ENCODE measurements around the gene ECHS1. TPM values are rescaled to one million over a fixed set of nuclear protein-coding genes. Genes with fewer than 3 reads are reported as not detected.

ECHS1 gene
- polyA plus RNA-seq, 1 donor from 2014 or later, result 122 TPM

GRCh38 chr10:133361227-133361626 lies 11.9 kb downstream of the ECHS1 start:
- no peak overlapping the region for H2AFZ ChIP-seq (ENCODE audit: low read depth, low read length)
- H3F3A ChIP-seq (ENCODE audit: insufficient read depth, low read length, poor library complexity, severe bottlenecking), result no peaks in the 10 kb centered on the region
- H3K36me3 ChIP-seq (ENCODE audit: insufficient read depth, low read length), result no peaks in the 10 kb centered on the region
- H4K20me1 ChIP-seq (ENCODE audit: insufficient read depth), result no peaks in the 10 kb centered on the region
- no peak overlapping the region for H3K27ac ChIP-seq (ENCODE audit: low read length)
- H3K4me2 ChIP-seq (ENCODE audit: low read length), result no peak overlapping the region
- H3K9me2 ChIP-seq (ENCODE audit: insufficient read depth, low read length), result no peaks in the 10 kb centered on the region
- peaks cover 2% of the 10 kb centered on the region for H3K9me3 ChIP-seq (ENCODE audit: low read length)
- H3K79me2 ChIP-seq (replicated peaks; ENCODE audit: insufficient read depth, low read length), result no peaks in the 10 kb centered on the region
- no peak overlapping the region for H3K4me3 ChIP-seq (ENCODE audit: low read length)
- H3K9ac ChIP-seq (ENCODE audit: low read length), result no peak overlapping the region
- no peaks in the 10 kb centered on the region for H3K27me3 ChIP-seq (ENCODE audit: insufficient read depth, low read depth, low read length)
- no peak for TF ChIP-seq RAD21 (conservative IDR thresholded peaks at IDR 0.05)
- no peak for TF ChIP-seq EZH2 (IDR thresholded peaks at IDR 0.05; ENCODE audit: borderline replicate concordance, insufficient read depth, low read length, poor library complexity, severe bottlenecking)
- no peak for TF ChIP-seq SMC3 (conservative IDR thresholded peaks at IDR 0.05; ENCODE audit: poor library complexity)
- no peak for TF ChIP-seq REST (IDR thresholded peaks at IDR 0.05; ENCODE audit: borderline replicate concordance)
- no peak for TF ChIP-seq MXI1 (conservative IDR thresholded peaks at IDR 0.05; ENCODE audit: poor library complexity, severe bottlenecking)
- TF ChIP-seq CTCF (IDR thresholded peaks at IDR 0.05; ENCODE audit: poor library complexity, severe bottlenecking), result no peak
- no peak for TF ChIP-seq TAF1 (IDR thresholded peaks at IDR 0.05; ENCODE audit: low read depth)
- TF ChIP-seq POLR2AphosphoS5 (IDR thresholded peaks at IDR 0.05), result no peak
- TF ChIP-seq EP300 (conservative IDR thresholded peaks at IDR 0.05; ENCODE audit: poor library complexity, severe bottlenecking), result no peak

GRCh38 chr10:133359972-133360610 lies 13.1 kb downstream of the ECHS1 start:
- Histone ChIP-seq H3K27me3 (ENCODE audit: insufficient read depth, low read depth, low read length) (no peaks in the 10 kb centered on the region), H3K4me2 (ENCODE audit: low read length) (no peak overlapping the region), H4K20me1 (ENCODE audit: insufficient read depth) (no peaks in the 10 kb centered on the region), H3K9me2 (ENCODE audit: insufficient read depth, low read length) (no peaks in the 10 kb centered on the region), H3K79me2 (replicated peaks; ENCODE audit: insufficient read depth, low read length) (no peaks in the 10 kb centered on the region), H3K9ac (ENCODE audit: low read length) (no peak overlapping the region), H3F3A (ENCODE audit: insufficient read depth, low read length, poor library complexity, severe bottlenecking) (no peaks in the 10 kb centered on the region), H3K9me3 (ENCODE audit: low read length) (peaks cover 2% of the 10 kb centered on the region), H3K36me3 (ENCODE audit: insufficient read depth, low read length) (no peaks in the 10 kb centered on the region), H3K27ac (ENCODE audit: low read length) (no peak overlapping the region), H3K4me3 (ENCODE audit: low read length) (no peak overlapping the region), H2AFZ (ENCODE audit: low read depth, low read length) (no peak overlapping the region)
- no peak for TF ChIP-seq POLR2AphosphoS5 (IDR thresholded peaks at IDR 0.05)
- TF ChIP-seq RAD21 (conservative IDR thresholded peaks at IDR 0.05), result no peak
- no peak for TF ChIP-seq TAF1 (IDR thresholded peaks at IDR 0.05; ENCODE audit: low read depth)
- no peak for TF ChIP-seq EP300 (conservative IDR thresholded peaks at IDR 0.05; ENCODE audit: poor library complexity, severe bottlenecking)
- TF ChIP-seq CTCF (IDR thresholded peaks at IDR 0.05; ENCODE audit: poor library complexity, severe bottlenecking), result no peak

Data from neural cell (in vitro differentiated cells).